ENCODE data around the gene OOSP3. TPM values are rescaled to one million over a fixed set of nuclear protein-coding genes. Genes with fewer than 3 reads are reported as not detected.

OOSP3 gene
- total and polyA plus RNA-seq, 2 donors (not counting 1 experiment from before 2014, with no cell fraction given), result not detected

DNA sequence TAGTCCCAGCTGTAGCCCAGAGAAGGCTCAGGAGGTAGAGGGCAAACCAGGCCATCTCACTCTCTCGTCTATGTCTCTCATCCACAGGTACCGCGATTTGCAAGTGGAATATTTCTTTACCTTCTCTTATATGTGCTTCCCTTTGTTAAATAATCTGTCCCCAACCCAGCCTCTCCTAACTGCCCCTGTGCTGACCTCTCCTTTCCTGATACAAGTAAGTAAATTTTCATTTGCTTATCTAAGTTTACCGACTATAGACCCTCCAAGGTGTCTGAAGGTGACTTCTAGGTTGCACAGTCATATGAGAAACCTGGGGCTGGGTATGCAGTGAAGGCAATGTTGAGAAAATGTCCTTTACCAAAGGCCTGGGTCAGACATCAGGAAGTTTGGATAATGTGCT lies 33.2 kb upstream of the OOSP3 start, which contains the start of gene CBLIF:
Gene CBLIF, minus strand, starts transcription at position 101 of the 400 bp plus-strand sequence. Its CDS starts 46 bp downstream, at position 55.
- Histone ChIP-seq H4K20me1 (ENCODE audit: control insufficient read depth, insufficient read depth, low read length, poor library complexity, severe bottlenecking) (no peaks in the 10 kb centered on the region), H3K27me3 (replicated peaks in 1 of 4; ENCODE audit: control extremely low read depth in 1 of 4, control insufficient read depth in 3 of 4, insufficient read depth in 4 of 4, low read length in 3 of 4) (no peaks in the 10 kb centered on the region), H3K36me3 (replicated peaks in 1 of 2; ENCODE audit: control extremely low read depth in 1 of 2, control insufficient read depth in 1 of 2, extremely low read depth in 1 of 2, insufficient read depth in 2 of 2, low read length in 1 of 2) (no peaks in the 10 kb centered on the region), H3K4me2 (replicated peaks; ENCODE audit: low read depth, low read length, poor library complexity, severe bottlenecking) (no peak within 1 kb of the TSS), H3K4me3 (ENCODE audit: control extremely low read depth in 1 of 5, extremely low read depth in 1 of 5, insufficient read depth in 1 of 5, low read depth in 2 of 5, low read length in 4 of 5) (no peak within 1 kb of the TSS), H3K9me3 (ENCODE audit: control extremely low read depth in 1 of 3, control insufficient read depth in 2 of 3, insufficient read depth in 1 of 3, low read length in 2 of 3) (peaks cover 0 to 3% (median 0%) of the 10 kb centered on the region in 3 donors), H3K27ac (ENCODE audit: low read length in 2 of 2) (no peak within 1 kb of the TSS), H3K9ac (ENCODE audit: low read length) (no peak within 1 kb of the TSS), H3K79me2 (ENCODE audit: control insufficient read depth, insufficient read depth, low read length) (no peaks in the 10 kb centered on the region), H2AFZ (ENCODE audit: insufficient read depth, low read depth, low read length, poor library complexity, severe bottlenecking) (no peak within 1 kb of the TSS), H3K4me1 (ENCODE audit: control insufficient read depth in 2 of 2, insufficient read depth in 2 of 2, low read length in 2 of 2) (no peaks in the 10 kb centered on the region)
- Mint-ChIP-seq H3K27me3 (peaks cover 15% of the 10 kb centered on the region), H3K27ac (no peak within 1 kb of the TSS), H3K4me1 (no peaks in the 10 kb centered on the region), H3K9me3 (ENCODE audit: insufficient read depth) (no peaks in the 10 kb centered on the region), H3K4me3 (no peak within 1 kb of the TSS)
- intact Hi-C loops (cut with micrococcal nuclease), result no loop called here
- ATAC-seq (ENCODE audit: low read depth) (no peak), DNase-seq (no peak)
- WGBS (ENCODE audit: insufficient coverage), result no CpG with 5 or more reads among the region's 4 CpGs
- ChIA-PET POLR2A (no interaction called here), CTCF (no interaction called here)
- TF ChIP-seq EZH2 (IDR thresholded peaks at IDR 0.05; ENCODE audit: borderline replicate concordance, insufficient read depth, low read depth, low read length, poor library complexity, severe bottlenecking) (no peak), CTCF (IDR thresholded peaks at IDR 0.05) (no peak)

DNA sequence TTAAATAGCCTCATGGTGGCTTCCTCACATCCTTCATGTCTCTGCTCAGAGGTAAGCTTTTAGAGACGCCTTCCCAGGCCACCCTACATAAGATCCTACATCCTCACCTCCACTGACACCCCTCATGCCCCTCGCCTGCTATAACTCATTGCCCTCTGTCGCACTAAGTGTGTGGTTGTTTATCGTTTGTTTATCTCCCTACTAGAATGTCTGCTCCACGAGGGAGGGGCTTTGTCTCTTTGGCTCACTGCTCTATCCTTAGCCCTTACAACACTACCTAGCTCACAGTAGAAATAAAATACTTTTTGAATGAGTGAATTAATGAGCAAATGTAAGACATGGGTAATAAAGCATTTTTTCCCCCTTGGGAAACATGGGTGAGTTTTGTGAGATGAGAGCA lies 32.0 kb upstream of the OOSP3 start:
- Histone ChIP-seq H3K9ac (ENCODE audit: low read length) (no peak overlapping the region), H2AFZ (ENCODE audit: insufficient read depth, low read depth, low read length, poor library complexity, severe bottlenecking) (no peak overlapping the region), H3K9me3 (ENCODE audit: control extremely low read depth in 1 of 3, control insufficient read depth in 2 of 3, insufficient read depth in 1 of 3, low read length in 2 of 3) (peaks cover 0 to 3% (median 0%) of the 10 kb centered on the region in 3 donors), H3K4me3 (ENCODE audit: control extremely low read depth in 1 of 5, extremely low read depth in 1 of 5, insufficient read depth in 1 of 5, low read depth in 2 of 5, low read length in 4 of 5) (no peak overlapping the region), H3K27ac (ENCODE audit: low read length in 2 of 2) (no peak overlapping the region), H4K20me1 (ENCODE audit: control insufficient read depth, insufficient read depth, low read length, poor library complexity, severe bottlenecking) (no peaks in the 10 kb centered on the region), H3K79me2 (ENCODE audit: control insufficient read depth, insufficient read depth, low read length) (no peaks in the 10 kb centered on the region), H3K36me3 (replicated peaks in 1 of 2; ENCODE audit: control extremely low read depth in 1 of 2, control insufficient read depth in 1 of 2, extremely low read depth in 1 of 2, insufficient read depth in 2 of 2, low read length in 1 of 2) (no peaks in the 10 kb centered on the region), H3K4me1 (ENCODE audit: control insufficient read depth in 2 of 2, insufficient read depth in 2 of 2, low read length in 2 of 2) (no peaks in the 10 kb centered on the region), H3K27me3 (replicated peaks in 1 of 4; ENCODE audit: control extremely low read depth in 1 of 4, control insufficient read depth in 3 of 4, insufficient read depth in 4 of 4, low read length in 3 of 4) (no peaks in the 10 kb centered on the region), H3K4me2 (replicated peaks; ENCODE audit: low read depth, low read length, poor library complexity, severe bottlenecking) (no peak overlapping the region)
- no peak for ATAC-seq (ENCODE audit: low read depth)
- Mint-ChIP-seq H3K4me3 (no peak overlapping the region), H3K27me3 (peaks cover 15% of the 10 kb centered on the region), H3K4me1 (no peaks in the 10 kb centered on the region), H3K27ac (no peak overlapping the region), H3K9me3 (ENCODE audit: insufficient read depth) (no peaks in the 10 kb centered on the region)
- no CpG with 5 or more reads among the region's 5 CpGs for WGBS (ENCODE audit: insufficient coverage)
- no peak for DNase-seq
- ChIA-PET CTCF (no interaction called here), POLR2A (no interaction called here)
- no peak for TF ChIP-seq CTCF (IDR thresholded peaks at IDR 0.05)
- no peak for TF ChIP-seq EZH2 (IDR thresholded peaks at IDR 0.05; ENCODE audit: borderline replicate concordance, insufficient read depth, low read depth, low read length, poor library complexity, severe bottlenecking)
- intact Hi-C loops (cut with micrococcal nuclease), result no loop called here

Data from B cell (primary cell).